SU-DHL-6 (cell line): ENCODE measurements around the gene GNAQ.

ENCODE experiments used
- H2AFZ ChIP-seq: fragments of 200-600 bp; sonication (generic); 2 replicates; pipeline ENCODE4 v1.6.1; 2014; ENCODE audit warnings: low read depth, mild to moderate bottlenecking, moderate library complexity, mixed read lengths, antibody characterized with exemption, low read length; ENCODE audit not compliant: severe bottlenecking
- H3F3A ChIP-seq: fragments of 200-600 bp; shearing (Covaris generic); 2 replicates; pipeline ENCODE4 v1.6.0; 2016; ENCODE audit warnings: antibody characterized with exemption, mild to moderate bottlenecking; ENCODE audit not compliant: insufficient read depth
- H3K27ac ChIP-seq: fragments of 200-600 bp; sonication (generic); 2 replicates; pipeline ENCODE4 v1.5.1; 2016; ENCODE audit warnings: low read depth, mild to moderate bottlenecking, low read length, moderate library complexity, mixed read lengths
- H3K27me3 ChIP-seq: fragments of 200-600 bp; sonication (generic), shearing (Covaris generic); 2 replicates; pipeline ENCODE4 v1.6.0; 2014; ENCODE audit warnings: mild to moderate bottlenecking, low read length
- H3K36me3 ChIP-seq: fragments of 200-600 bp; sonication (generic); 2 replicates; pipeline ENCODE4 v1.6.1; 2014; ENCODE audit warnings: mild to moderate bottlenecking, low read length, mixed read lengths
- H3K4me2 ChIP-seq: fragments of 300-600, 200-600 bp; shearing (Covaris generic), sonication (generic); 2 replicates; pipeline ENCODE4 v1.6.0; 2014; ENCODE audit warnings: low read length, low read depth, mild to moderate bottlenecking; ENCODE audit not compliant: poor library complexity, severe bottlenecking
- H3K4me3 ChIP-seq: fragments of 200-600 bp; sonication (generic); 2 replicates; pipeline ENCODE4 v1.5.1; 2014; ENCODE audit warnings: antibody characterized with exemption, low read length, mild to moderate bottlenecking, mixed read lengths; ENCODE audit not compliant: insufficient read depth, poor library complexity, severe bottlenecking
- H3K79me2 ChIP-seq: fragments of 200-600 bp; sonication (generic); 2 replicates; pipeline ENCODE4 v1.6.1; 2014; ENCODE audit warnings: mild to moderate bottlenecking, low read length, moderate library complexity; ENCODE audit not compliant: insufficient read depth
- H3K9ac ChIP-seq: fragments of 200-600 bp; sonication (generic); 2 replicates; pipeline ENCODE4 v1.7.0; 2014; ENCODE audit warnings: mild to moderate bottlenecking, low read length
- H3K9me2 ChIP-seq: fragments of 200-600 bp; sonication (generic); replicated peaks from 2 replicates; pipeline ENCODE4 v1.6.1; 2014; ENCODE audit warnings: low read length; ENCODE audit not compliant: insufficient read depth
- H3K9me3 ChIP-seq: fragments of 200-600 bp; sonication (generic); 2 replicates; pipeline ENCODE4 v1.6.1; 2014; ENCODE audit warnings: low read length, mixed read lengths; ENCODE audit not compliant: insufficient read depth
- H4K20me1 ChIP-seq: fragments of 200-600 bp; sonication (generic); 2 replicates; pipeline ENCODE4 v1.6.1; 2014; ENCODE audit warnings: low read depth, mild to moderate bottlenecking, antibody characterized with exemption, low read length, moderate library complexity, mixed read lengths
- EZH2phosphoT487 ChIP-seq: fragments of 200-600 bp; sonication (generic), shearing (Covaris generic); conservative IDR thresholded peaks from 2 replicates; pipeline ENCODE4 v1.6.1; 2018; ENCODE audit warnings: mild to moderate bottlenecking, antibody characterized with exemption, low read length, moderate library complexity, mixed read lengths
- TF ChIP-seq, protein P1 (sequence below): fragments of 200-600 bp; sonication (generic); IDR thresholded peaks from one replicate; pipeline ENCODE4 v1.5.1; 2017; ENCODE audit warnings: antibody characterized with exemption, mild to moderate bottlenecking, low read length, moderate library complexity; ENCODE audit not compliant: insufficient read depth, poor library complexity, severe bottlenecking

GNAQ gene

GRCh38 chr9:77819657-77820056, 212.0 kb downstream of the GNAQ start:
- Histone ChIP-seq H3F3A (no peaks in the 10 kb centered on the region), H3K36me3 (no peaks in the 10 kb centered on the region), H3K79me2 (no peaks in the 10 kb centered on the region), H3K9me3 (no peaks in the 10 kb centered on the region), H3K9ac (no peak overlapping the region), H3K27me3 (no peaks in the 10 kb centered on the region), H3K27ac (no peak overlapping the region), H3K9me2 (no peaks in the 10 kb centered on the region), H3K4me3 (no peak overlapping the region), H2AFZ (no peak overlapping the region), H4K20me1 (no peaks in the 10 kb centered on the region), H3K4me2 (no peak overlapping the region)
- no peak for TF ChIP-seq EZH2phosphoT487
- TF ChIP-seq, protein P1, sequence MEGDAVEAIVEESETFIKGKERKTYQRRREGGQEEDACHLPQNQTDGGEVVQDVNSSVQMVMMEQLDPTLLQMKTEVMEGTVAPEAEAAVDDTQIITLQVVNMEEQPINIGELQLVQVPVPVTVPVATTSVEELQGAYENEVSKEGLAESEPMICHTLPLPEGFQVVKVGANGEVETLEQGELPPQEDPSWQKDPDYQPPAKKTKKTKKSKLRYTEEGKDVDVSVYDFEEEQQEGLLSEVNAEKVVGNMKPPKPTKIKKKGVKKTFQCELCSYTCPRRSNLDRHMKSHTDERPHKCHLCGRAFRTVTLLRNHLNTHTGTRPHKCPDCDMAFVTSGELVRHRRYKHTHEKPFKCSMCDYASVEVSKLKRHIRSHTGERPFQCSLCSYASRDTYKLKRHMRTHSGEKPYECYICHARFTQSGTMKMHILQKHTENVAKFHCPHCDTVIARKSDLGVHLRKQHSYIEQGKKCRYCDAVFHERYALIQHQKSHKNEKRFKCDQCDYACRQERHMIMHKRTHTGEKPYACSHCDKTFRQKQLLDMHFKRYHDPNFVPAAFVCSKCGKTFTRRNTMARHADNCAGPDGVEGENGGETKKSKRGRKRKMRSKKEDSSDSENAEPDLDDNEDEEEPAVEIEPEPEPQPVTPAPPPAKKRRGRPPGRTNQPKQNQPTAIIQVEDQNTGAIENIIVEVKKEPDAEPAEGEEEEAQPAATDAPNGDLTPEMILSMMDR = no peak

DNA sequence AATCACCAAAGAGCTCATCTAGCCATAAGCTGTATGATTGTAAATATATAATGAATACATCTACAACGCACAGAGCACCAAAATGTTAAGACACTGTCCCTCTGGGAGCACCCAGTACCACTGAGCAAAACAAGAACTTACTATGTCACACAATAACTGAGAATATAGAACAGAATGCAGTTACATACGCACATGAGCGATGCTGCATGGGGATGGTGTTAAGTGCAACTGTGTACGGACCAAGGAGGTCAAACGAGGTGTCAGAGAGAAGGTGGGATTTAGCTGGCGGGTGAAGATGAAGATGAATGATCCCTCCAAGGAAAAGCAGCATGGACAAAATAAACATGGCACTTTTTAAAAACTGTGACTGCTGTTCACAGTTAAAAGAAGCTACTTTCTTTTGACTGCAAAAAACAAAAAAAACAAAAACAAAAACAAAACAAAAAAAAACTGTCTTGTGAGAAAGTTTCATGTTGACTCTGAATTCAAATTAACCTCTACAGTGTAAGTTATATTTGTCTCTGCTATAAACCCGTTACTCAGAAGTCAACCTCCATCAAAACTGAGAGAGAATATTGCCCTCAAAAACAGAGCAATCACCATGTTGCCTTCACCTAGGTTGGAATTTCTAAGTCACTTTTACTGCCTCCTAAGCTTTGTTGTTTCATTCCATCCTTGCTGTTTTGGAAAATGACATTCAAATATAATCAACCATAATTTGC, 213.9 kb downstream of the GNAQ start:
- Histone ChIP-seq H3K4me2 (no peak overlapping the region), H3K79me2 (no peaks in the 10 kb centered on the region), H3K4me3 (no peak overlapping the region), H3K36me3 (no peaks in the 10 kb centered on the region), H3K9me3 (no peaks in the 10 kb centered on the region), H3K9me2 (no peaks in the 10 kb centered on the region), H3K27ac (no peak overlapping the region), H4K20me1 (no peaks in the 10 kb centered on the region), H3K9ac (no peak overlapping the region), H3F3A (no peaks in the 10 kb centered on the region), H3K27me3 (no peaks in the 10 kb centered on the region), H2AFZ (no peak overlapping the region)
- TF ChIP-seq, protein P1 = no peak
- TF ChIP-seq EZH2phosphoT487 = no peak

DNA sequence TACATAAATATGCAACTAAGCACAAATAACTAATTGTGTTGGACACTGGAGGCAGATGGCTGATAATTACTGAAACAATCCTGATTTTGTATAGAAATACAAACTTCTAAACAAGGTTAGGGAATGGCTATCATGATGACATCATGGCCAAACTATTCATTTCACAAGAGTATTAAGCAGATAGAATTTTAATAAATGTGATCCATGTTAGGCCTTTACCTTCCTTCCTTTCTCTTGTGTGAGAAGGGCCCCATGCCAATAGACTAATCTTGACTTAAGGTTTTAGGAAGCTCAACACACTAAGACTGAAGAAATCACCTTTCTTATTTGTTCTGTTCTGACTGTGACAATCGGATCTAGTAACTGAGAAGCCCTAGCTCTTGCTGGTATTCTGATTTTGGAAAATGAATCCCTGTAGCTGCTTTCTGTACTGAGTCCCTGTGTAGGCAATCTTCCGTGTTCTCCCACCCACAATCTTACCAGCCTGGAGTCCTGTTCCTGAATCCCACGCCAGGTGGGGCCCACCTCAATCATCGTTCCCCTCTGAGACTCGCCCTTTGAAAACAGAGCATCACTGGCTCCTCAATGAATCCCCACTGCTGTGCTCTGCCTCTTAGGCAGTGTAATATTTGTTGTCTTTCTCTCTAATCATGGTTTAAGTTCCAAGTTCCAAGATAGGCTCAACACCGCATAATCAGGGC, 214.8 kb downstream of the GNAQ start:
- Histone ChIP-seq H3K36me3 (no peaks in the 10 kb centered on the region), H3K79me2 (no peaks in the 10 kb centered on the region)
- TF ChIP-seq, protein P1 = no peak
- TF ChIP-seq EZH2phosphoT487 = no peak

More for the DNA sequence above, 214.8 kb downstream of the GNAQ start:
- H3K27ac ChIP-seq = no peak overlapping the region
- H3K27me3 ChIP-seq = no peaks in the 10 kb centered on the region
- H3K4me3 ChIP-seq = no peak overlapping the region
- H3F3A ChIP-seq = no peaks in the 10 kb centered on the region
- no peaks in the 10 kb centered on the region for H3K9me3 ChIP-seq
- no peak overlapping the region for H3K9ac ChIP-seq
- no peaks in the 10 kb centered on the region for H3K9me2 ChIP-seq
- H4K20me1 ChIP-seq = no peaks in the 10 kb centered on the region
- H2AFZ ChIP-seq = no peak overlapping the region
- H3K4me2 ChIP-seq = no peak overlapping the region
